Calu3 (cell line): ENCODE data around the gene FREY1. TPM values are rescaled to one million over a fixed set of nuclear protein-coding genes. Genes with fewer than 3 reads are reported as not detected.

ENCODE experiments used
- BruUV-seq: library from RNA; stranded (reverse); fragments of 400-500 nt; replicated peaks from 2 replicates; lab custom pipeline; 2021; lab: Mats Ljungman, UMichigan
- CTCF ChIA-PET: fragments of 300-600 bp; sonication (Branson Sonifier 250); formaldehyde crosslinking; loops from one replicate; lab custom pipeline; 2022; ENCODE audit warnings: antibody characterized with exemption; lab: Charles Lee
- DNase-seq: peaks from one replicate; pipeline ENCODE4 v3.0.0; 2022
- H3K27ac Mint-ChIP-seq: one replicate; pipeline ENCODE4 v1.8.0; 2022; ENCODE audit warnings: mixed read lengths; ENCODE audit not compliant: unreplicated experiment
- H3K27me3 Mint-ChIP-seq: one replicate; pipeline ENCODE4 v1.8.0; 2022; ENCODE audit warnings: mixed read lengths; ENCODE audit not compliant: unreplicated experiment
- H3K36me3 Mint-ChIP-seq: one replicate; pipeline ENCODE4 v1.8.0; 2022; ENCODE audit warnings: mild to moderate bottlenecking, moderate library complexity, mixed read lengths; ENCODE audit not compliant: insufficient read depth, unreplicated experiment
- H3K4me1 Mint-ChIP-seq: one replicate; pipeline ENCODE4 v1.8.0; 2022; ENCODE audit warnings: mild to moderate bottlenecking, low read depth, mixed read lengths; ENCODE audit not compliant: unreplicated experiment
- H3K4me3 Mint-ChIP-seq: one replicate; pipeline ENCODE4 v1.8.0; 2022; ENCODE audit warnings: mild to moderate bottlenecking, low read depth, moderate library complexity, mixed read lengths; ENCODE audit not compliant: unreplicated experiment
- H3K9me3 Mint-ChIP-seq: one replicate; pipeline ENCODE4 v1.8.0; 2022; ENCODE audit warnings: low read depth, mixed read lengths; ENCODE audit not compliant: unreplicated experiment
- intact Hi-C: fragments of 100-400 bp; cut with micrococcal nuclease; formaldehyde crosslinking; loops from one replicate; pipeline ENCODE4 v1.10.0; 2022; ENCODE audit not compliant: unreplicated experiment
- total RNA-seq: library from RNA; stranded (reverse); gene quantifications from 2 replicates; pipeline ENCODE4 v1.2.3, GENCODE V29; 2022
- TF ChIP-seq, protein P1 (sequence below): fragments of 200-600 bp; IDR thresholded peaks from one replicate; pipeline ENCODE4 v1.8.0; 2022; ENCODE audit warnings: antibody characterized with exemption; ENCODE audit not compliant: unreplicated experiment

The FREY1 gene
- total RNA-seq, 1 experiment from 2014 or later, result 0.99 TPM

GRCh38 chr11:45925550-45925949 is 18.5 kb upstream of the FREY1 start:
- peaks cover 18% of the 10 kb centered on the region for H3K4me1 Mint-ChIP-seq
- H3K27ac Mint-ChIP-seq, result no peak overlapping the region
- CTCF ChIA-PET, result no interaction called here

GRCh38 chr11:45924927-45925326 is 17.9 kb upstream of the FREY1 start:
- no peak for DNase-seq
- CTCF ChIA-PET, result no interaction called here
- no TSS peak for BruUV-seq
- no peak overlapping the region for H3K4me3 Mint-ChIP-seq
- H3K4me1 Mint-ChIP-seq, result peaks cover 12% of the 10 kb centered on the region
- no peak overlapping the region for H3K27ac Mint-ChIP-seq
- intact Hi-C loops, result no loop called here
- no peaks in the 10 kb centered on the region for H3K27me3 Mint-ChIP-seq
- TF ChIP-seq, protein P1, sequence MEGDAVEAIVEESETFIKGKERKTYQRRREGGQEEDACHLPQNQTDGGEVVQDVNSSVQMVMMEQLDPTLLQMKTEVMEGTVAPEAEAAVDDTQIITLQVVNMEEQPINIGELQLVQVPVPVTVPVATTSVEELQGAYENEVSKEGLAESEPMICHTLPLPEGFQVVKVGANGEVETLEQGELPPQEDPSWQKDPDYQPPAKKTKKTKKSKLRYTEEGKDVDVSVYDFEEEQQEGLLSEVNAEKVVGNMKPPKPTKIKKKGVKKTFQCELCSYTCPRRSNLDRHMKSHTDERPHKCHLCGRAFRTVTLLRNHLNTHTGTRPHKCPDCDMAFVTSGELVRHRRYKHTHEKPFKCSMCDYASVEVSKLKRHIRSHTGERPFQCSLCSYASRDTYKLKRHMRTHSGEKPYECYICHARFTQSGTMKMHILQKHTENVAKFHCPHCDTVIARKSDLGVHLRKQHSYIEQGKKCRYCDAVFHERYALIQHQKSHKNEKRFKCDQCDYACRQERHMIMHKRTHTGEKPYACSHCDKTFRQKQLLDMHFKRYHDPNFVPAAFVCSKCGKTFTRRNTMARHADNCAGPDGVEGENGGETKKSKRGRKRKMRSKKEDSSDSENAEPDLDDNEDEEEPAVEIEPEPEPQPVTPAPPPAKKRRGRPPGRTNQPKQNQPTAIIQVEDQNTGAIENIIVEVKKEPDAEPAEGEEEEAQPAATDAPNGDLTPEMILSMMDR, result no peak
- H3K36me3 Mint-ChIP-seq, result peaks cover 16% of the 10 kb centered on the region
- no peaks in the 10 kb centered on the region for H3K9me3 Mint-ChIP-seq

More at GRCh38 chr11:45925550-45925949, 18.5 kb upstream of the FREY1 start:
- Mint-ChIP-seq H3K9me3 (no peaks in the 10 kb centered on the region), H3K4me3 (no peak overlapping the region), H3K27me3 (no peaks in the 10 kb centered on the region), H3K36me3 (peaks cover 23% of the 10 kb centered on the region)
- no TSS peak for BruUV-seq
- TF ChIP-seq, protein P1, result no peak
- DNase-seq, result no peak
- intact Hi-C loops, result no loop called here

GRCh38 chr11:45924036-45924915 is 17.2 kb upstream of the FREY1 start:
- peaks cover 13% of the 10 kb centered on the region for H3K36me3 Mint-ChIP-seq
- H3K27ac Mint-ChIP-seq, result peak overlapping the region; percentile 6
- peak overlapping the region; percentile 25 for H3K4me3 Mint-ChIP-seq
- DNase-seq, result no peak
- H3K4me1 Mint-ChIP-seq, result peaks cover 8% of the 10 kb centered on the region
- TF ChIP-seq, protein P1, result no peak
- TSS peak; percentile 33 for BruUV-seq
- no peaks in the 10 kb centered on the region for H3K9me3 Mint-ChIP-seq
- intact Hi-C loops, result no loop called here
- H3K27me3 Mint-ChIP-seq, result no peaks in the 10 kb centered on the region
- CTCF ChIA-PET, result no interaction called here

GRCh38 chr11:45922425-45923082 is 15.5 kb upstream of the FREY1 start, which contains the start of gene LARGE2:
LARGE2 (plus strand) TSS chr11:45922656; CDS start chr11:45922883, 227 bp downstream.
- Mint-ChIP-seq H3K9me3 (no peaks in the 10 kb centered on the region), H3K27ac (peak within 1 kb of the TSS; percentile 52), H3K36me3 (peaks cover 24% of the 10 kb centered on the region), H3K4me1 (peaks cover 8% of the 10 kb centered on the region), H3K27me3 (no peaks in the 10 kb centered on the region), H3K4me3 (peak within 1 kb of the TSS; percentile 79)
- intact Hi-C loops, result no loop called here
- TF ChIP-seq, protein P1, result peak; percentile 19
- CTCF ChIA-PET, result no interaction called here
- DNase-seq, result peak; percentile 82
- BruUV-seq, result no TSS peak
